Activated B cell treated with CpG ODN at 0.5 μM for 24 hours (primary cell): ENCODE measurements around the gene SPANXN1. TPM values are rescaled to one million over a fixed set of nuclear protein-coding genes. Genes with fewer than 3 reads are reported as not detected.
"Not testable (repeated sequence)": the region's sequence is repeated elsewhere in the genome, so short reads cannot be mapped to it uniquely, and the experiment has no call there.

ENCODE experiments used
- ATAC-seq: fragments of 200-7000 bp; cut with Tn5 transposase; one replicate; pipeline ENCODE4 v1.10.0; 2021; ENCODE audit warnings: low read depth, mild to moderate bottlenecking, moderate library complexity
- CTCF ChIA-PET: fragments of 350-600 bp; sonication (Branson Sonifier 250); formaldehyde crosslinking; loops from one replicate; lab custom pipeline; 2021; ENCODE audit warnings: antibody characterized with exemption; lab: Charles Lee
- POLR2A ChIA-PET: fragments of 350-600 bp; sonication (Branson Sonifier 250); formaldehyde crosslinking; loops from one replicate; lab custom pipeline; 2021; ENCODE audit warnings: antibody characterized with exemption; lab: Charles Lee
- DNase-seq: peaks from one replicate; pipeline ENCODE4 v3.0.0; 2022
- H3K27ac Mint-ChIP-seq: one replicate; pipeline ENCODE4 v1.8.0; 2020; ENCODE audit warnings: mixed read lengths
- H3K27me3 Mint-ChIP-seq: one replicate; pipeline ENCODE4 v1.8.0; 2021; ENCODE audit warnings: mixed read lengths
- H3K36me3 Mint-ChIP-seq: one replicate; pipeline ENCODE4 v1.8.0; 2021; ENCODE audit warnings: low read depth, mixed read lengths
- H3K4me1 Mint-ChIP-seq: one replicate; pipeline ENCODE4 v1.8.0; 2021; ENCODE audit warnings: mixed read lengths
- H3K4me3 Mint-ChIP-seq: one replicate; pipeline ENCODE4 v1.8.0; 2020; ENCODE audit warnings: mild to moderate bottlenecking, mixed read lengths
- H3K9me3 Mint-ChIP-seq: one replicate; pipeline ENCODE4 v1.8.0; 2020; ENCODE audit warnings: mixed read lengths
- CTCF ChIP-seq: fragments of 200-600 bp; IDR thresholded peaks from one replicate; pipeline ENCODE4 v1.8.0; 2022; ENCODE audit warnings: antibody characterized with exemption, mild to moderate bottlenecking
- intact Hi-C: fragments of 100-400 bp; cut with micrococcal nuclease; formaldehyde crosslinking; loops from one replicate; pipeline ENCODE4 v1.15.1; 2024
- total RNA-seq: library from RNA; stranded (reverse); gene quantifications from 2 replicates; pipeline ENCODE4 v1.2.3, GENCODE V29; 2022

Gene SPANXN1
- not detected in 2 replicates for total RNA-seq

- POLR2A ChIA-PET, H3K4me1 Mint-ChIP-seq, H3K36me3 Mint-ChIP-seq, H3K4me3 Mint-ChIP-seq, CTCF ChIA-PET, H3K27ac Mint-ChIP-seq, ATAC-seq, H3K9me3 Mint-ChIP-seq, H3K27me3 Mint-ChIP-seq, DNase-seq, intact Hi-C loops: not testable (repeated sequence)
Observed at GRCh38 chrX:145247203-145247602, at the start of gene SPANXN1. Gene SPANXN1 (plus strand): TSS chrX:145247503. CDS start chrX:145247587, 84 bp downstream.

- DNase-seq (no peak), ATAC-seq (no peak)
- Mint-ChIP-seq H3K27me3 (no peaks in the 10 kb centered on the region), H3K27ac (no peak overlapping the region), H3K36me3 (no peaks in the 10 kb centered on the region), H3K4me1 (no peaks in the 10 kb centered on the region), H3K9me3 (no peaks in the 10 kb centered on the region), H3K4me3 (no peak overlapping the region)
- ChIA-PET CTCF (no interaction called here), POLR2A (no interaction called here)
- intact Hi-C loops = no loop called here
- no peak for TF ChIP-seq CTCF
Observed at GRCh38 chrX:145199078-145199477, 48.2 kb upstream of the SPANXN1 start.

GRCh38 chrX:145213504-145213903 lies 33.8 kb upstream of the SPANXN1 start:
- H3K27ac Mint-ChIP-seq = no peak overlapping the region
- no peak for TF ChIP-seq CTCF
- peaks cover 2% of the 10 kb centered on the region for H3K9me3 Mint-ChIP-seq
- H3K27me3 Mint-ChIP-seq = no peaks in the 10 kb centered on the region
- DNase-seq = no peak
- no peaks in the 10 kb centered on the region for H3K4me1 Mint-ChIP-seq
- ChIA-PET CTCF (no interaction called here), POLR2A (no interaction called here)
- H3K36me3 Mint-ChIP-seq = no peaks in the 10 kb centered on the region
- ATAC-seq = no peak
- no peak overlapping the region for H3K4me3 Mint-ChIP-seq
- intact Hi-C loops = no loop called here

GRCh38 chrX:145292218-145292617 lies 44.9 kb downstream of the SPANXN1 start:
- H3K9me3 Mint-ChIP-seq = no peaks in the 10 kb centered on the region
- DNase-seq = no peak
- H3K27ac Mint-ChIP-seq = no peak overlapping the region
- no peaks in the 10 kb centered on the region for H3K4me1 Mint-ChIP-seq
- ATAC-seq = no peak
- TF ChIP-seq CTCF = no peak
- ChIA-PET CTCF (no interaction called here), POLR2A (no interaction called here)
- intact Hi-C loops = no loop called here
- H3K4me3 Mint-ChIP-seq = no peak overlapping the region
- H3K36me3 Mint-ChIP-seq = no peaks in the 10 kb centered on the region
- no peaks in the 10 kb centered on the region for H3K27me3 Mint-ChIP-seq
